Astrocyte (in vitro differentiated cells and primary cell): ENCODE data around the gene IDH3A. TPM values are rescaled to one million over a fixed set of nuclear protein-coding genes. Genes with fewer than 3 reads are reported as not detected.

ENCODE experiments used
- DNase-seq: peaks from one replicate; pipeline ENCODE4 v3.0.0-alpha.2; 2010; ENCODE audit warnings: low read depth
- FAIRE-seq: peaks from 2 replicates; lab custom pipeline; 2011; peaks lifted over from hg19 to GRCh38; lab: Jason Lieb, UNC
- H2AFZ ChIP-seq: 2 replicates; pipeline ENCODE4 v1.6.0; 2012; ENCODE audit warnings: low read depth, low read length, inconsistent platforms
- H3K27ac ChIP-seq: 2 replicates; pipeline ENCODE4 v1.5.1; 2011; ENCODE audit warnings: low read depth, low read length, inconsistent platforms
- H3K27me3 ChIP-seq: 2 replicates; pipeline ENCODE4 v1.6.0; 2011; ENCODE audit warnings: low read length, inconsistent platforms; ENCODE audit not compliant: insufficient read depth
- H3K36me3 ChIP-seq: 2 replicates; pipeline ENCODE4 v1.5.1; 2011; ENCODE audit warnings: low read length, inconsistent platforms; ENCODE audit not compliant: insufficient read depth
- H3K4me1 ChIP-seq: 2 replicates; pipeline ENCODE4 v1.5.1; 2011; ENCODE audit warnings: low read length, inconsistent platforms; ENCODE audit not compliant: insufficient read depth
- H3K4me2 ChIP-seq: 2 replicates; pipeline ENCODE4 v1.6.0; 2012; ENCODE audit warnings: low read length, inconsistent platforms
- H3K4me3 ChIP-seq: 2 replicates; pipeline ENCODE4 v1.5.1; 2011; ENCODE audit warnings: low read depth, mild to moderate bottlenecking, low read length, inconsistent platforms; ENCODE audit not compliant: insufficient read depth
- H3K79me2 ChIP-seq: 2 replicates; pipeline ENCODE4 v1.6.0; 2012; ENCODE audit warnings: mild to moderate bottlenecking, low read length, inconsistent platforms; ENCODE audit not compliant: insufficient read depth
- H3K9ac ChIP-seq: 2 replicates; pipeline ENCODE4 v1.6.0; 2012; ENCODE audit warnings: mild to moderate bottlenecking, low read length, inconsistent platforms
- H3K9me3 ChIP-seq: 2 replicates; pipeline ENCODE4 v1.5.1; 2012; ENCODE audit warnings: low read depth, mild to moderate bottlenecking, low read length, inconsistent platforms; ENCODE audit not compliant: insufficient read depth
- H4K20me1 ChIP-seq: 2 replicates; pipeline ENCODE4 v1.6.0; 2012; ENCODE audit warnings: low read length, inconsistent platforms; ENCODE audit not compliant: insufficient read depth
- H3K27ac Mint-ChIP-seq: one replicate; pipeline ENCODE4 v1.8.0; 2021; ENCODE audit warnings: mild to moderate bottlenecking, mixed read lengths; ENCODE audit not compliant: unreplicated experiment
- H3K27me3 Mint-ChIP-seq: one replicate; pipeline ENCODE4 v1.8.0; 2021; ENCODE audit warnings: low read depth, mixed read lengths; ENCODE audit not compliant: unreplicated experiment
- H3K36me3 Mint-ChIP-seq: one replicate; pipeline ENCODE4 v1.8.0; 2021; ENCODE audit warnings: low read depth, mixed read lengths; ENCODE audit not compliant: unreplicated experiment
- H3K4me1 Mint-ChIP-seq: one replicate; pipeline ENCODE4 v1.8.0; 2021; ENCODE audit warnings: low read depth, mixed read lengths; ENCODE audit not compliant: unreplicated experiment
- H3K4me3 Mint-ChIP-seq: one replicate; pipeline ENCODE4 v1.8.0; 2021; ENCODE audit warnings: mild to moderate bottlenecking, moderate library complexity, mixed read lengths; ENCODE audit not compliant: unreplicated experiment
- H3K9me3 Mint-ChIP-seq: one replicate; pipeline ENCODE4 v1.8.0; 2021; ENCODE audit warnings: mild to moderate bottlenecking, mixed read lengths; ENCODE audit not compliant: unreplicated experiment
- CTCF ChIP-seq: IDR thresholded peaks from 2 replicates; pipeline ENCODE4 v1.5.1; 2011; ENCODE audit warnings: low read depth, mild to moderate bottlenecking, inconsistent platforms, low read length, moderate library complexity; ENCODE audit not compliant: insufficient read depth
- EZH2 ChIP-seq: IDR thresholded peaks from 2 replicates; pipeline ENCODE4 v1.6.1; 2012; ENCODE audit warnings: mild to moderate bottlenecking, low read length, inconsistent platforms; ENCODE audit not compliant: insufficient read depth
- total RNA-seq: library from RNA; stranded (reverse); gene quantifications from 2 replicates; pipeline ENCODE4 v1.2.1, GENCODE V29; 2021

The IDH3A gene
- total RNA-seq, 1 donor from 2014 or later: 36.3 TPM

- Mint-ChIP-seq H3K27ac (peak overlapping the region; percentile 53), H3K4me3 (no peak overlapping the region)
- FAIRE-seq: no peak
These were observed 21.3 kb upstream of the IDH3A start for GRCh38 chr15:78127882-78128281.

GRCh38 chr15:78129077-78129750, 19.9 kb upstream of the IDH3A start:
- Histone ChIP-seq H3K4me3 (no peak overlapping the region), H3K27ac (no peak overlapping the region), H3K36me3 (no peaks in the 10 kb centered on the region), H3K4me2 (no peak overlapping the region), H3K27me3 (no peaks in the 10 kb centered on the region), H3K79me2 (no peaks in the 10 kb centered on the region), H3K9ac (no peak overlapping the region), H3K9me3 (no peaks in the 10 kb centered on the region), H3K4me1 (peaks cover 5% of the 10 kb centered on the region), H2AFZ (no peak overlapping the region), H4K20me1 (no peaks in the 10 kb centered on the region)
- Mint-ChIP-seq H3K9me3 (no peaks in the 10 kb centered on the region), H3K36me3 (peaks cover 4% of the 10 kb centered on the region), H3K27ac (no peak overlapping the region), H3K27me3 (peaks cover 11% of the 10 kb centered on the region), H3K4me3 (no peak overlapping the region), H3K4me1 (peaks cover 3% of the 10 kb centered on the region)
- no peak for DNase-seq
- no peak for TF ChIP-seq EZH2
- no peak for TF ChIP-seq CTCF
- no peak for FAIRE-seq

More at GRCh38 chr15:78127882-78128281, 21.3 kb upstream of the IDH3A start:
- Mint-ChIP-seq H3K27me3 (peaks cover 20% of the 10 kb centered on the region), H3K4me1 (peaks cover 3% of the 10 kb centered on the region), H3K9me3 (no peaks in the 10 kb centered on the region), H3K36me3 (peaks cover 7% of the 10 kb centered on the region)
- no peaks in the 10 kb centered on the region for H4K20me1 ChIP-seq
- no peaks in the 10 kb centered on the region for H3K79me2 ChIP-seq
- H3K36me3 ChIP-seq: no peaks in the 10 kb centered on the region
- H3K4me1 ChIP-seq: peaks cover 5% of the 10 kb centered on the region
- H3K4me3 ChIP-seq: no peak overlapping the region
- no peak for TF ChIP-seq EZH2
- DNase-seq: no peak
- no peak overlapping the region for H3K9ac ChIP-seq
- no peaks in the 10 kb centered on the region for H3K27me3 ChIP-seq
- H2AFZ ChIP-seq: no peak overlapping the region
- no peaks in the 10 kb centered on the region for H3K9me3 ChIP-seq
- H3K27ac ChIP-seq: no peak overlapping the region
- no peak overlapping the region for H3K4me2 ChIP-seq

- no peaks in the 10 kb centered on the region for H4K20me1 ChIP-seq
- no peaks in the 10 kb centered on the region for H3K79me2 ChIP-seq
- peaks cover 10% of the 10 kb centered on the region for H3K27me3 Mint-ChIP-seq
- H3K27ac ChIP-seq: no peak overlapping the region
- no peak overlapping the region for H3K4me2 ChIP-seq
- no peaks in the 10 kb centered on the region for H3K9me3 Mint-ChIP-seq
- H3K9ac ChIP-seq: no peak overlapping the region
- H3K4me3 Mint-ChIP-seq: peak overlapping the region; percentile 80
- H3K36me3 Mint-ChIP-seq: peaks cover 4% of the 10 kb centered on the region
- no peak for DNase-seq
- H3K4me1 Mint-ChIP-seq: peaks cover 3% of the 10 kb centered on the region
- H3K27me3 ChIP-seq: no peaks in the 10 kb centered on the region
- H3K4me3 ChIP-seq: no peak overlapping the region
- FAIRE-seq: no peak
- H3K27ac Mint-ChIP-seq: no peak overlapping the region
- H3K36me3 ChIP-seq: no peaks in the 10 kb centered on the region
- H3K9me3 ChIP-seq: no peaks in the 10 kb centered on the region
- no peak overlapping the region for H2AFZ ChIP-seq
- H3K4me1 ChIP-seq: peaks cover 5% of the 10 kb centered on the region
- TF ChIP-seq CTCF: no peak
These were observed 19.3 kb upstream of the IDH3A start for GRCh38 chr15:78129751-78130287.
